ENCODE measurements around the gene NKAP.

The NKAP gene

GRCh38 chrX:119880552-119881437 lies 62.8 kb downstream of the NKAP start:
- no peaks in the 10 kb centered on the region for H3K9me3 ChIP-seq
- H3K4me1 ChIP-seq (ENCODE audit: control insufficient read depth in 1 of 2, insufficient read depth in 1 of 2, low read depth in 1 of 2, low read length in 1 of 2): peaks cover 3 to 5% of the 10 kb centered on the region in 2 experiments
- H3K36me3 ChIP-seq: peaks cover 7% of the 10 kb centered on the region
- TF ChIP-seq CTCF (IDR thresholded peaks at IDR 0.05): peak; percentile 21
- H3K4me3 ChIP-seq (ENCODE audit: low read depth in 1 of 2, low read length in 1 of 2): no peak overlapping the region
- H3K27ac ChIP-seq: no peak overlapping the region
- no peaks in the 10 kb centered on the region for H3K27me3 ChIP-seq

- H3K4me1 ChIP-seq (ENCODE audit: control insufficient read depth in 1 of 2, insufficient read depth in 1 of 2, low read depth in 1 of 2, low read length in 1 of 2): peaks cover 3 to 5% of the 10 kb centered on the region in 2 experiments
- H3K27me3 ChIP-seq: no peaks in the 10 kb centered on the region
- no peak overlapping the region for H3K4me3 ChIP-seq (ENCODE audit: low read depth in 1 of 2, low read length in 1 of 2)
- no peak for TF ChIP-seq CTCF (IDR thresholded peaks at IDR 0.05)
- no peaks in the 10 kb centered on the region for H3K9me3 ChIP-seq
- H3K36me3 ChIP-seq: peaks cover 7% of the 10 kb centered on the region
- no peak overlapping the region for H3K27ac ChIP-seq
Measured at GRCh38 chrX:119880076-119880475, 63.5 kb downstream of the NKAP start.

GRCh38 chrX:119878740-119879139 lies 64.8 kb downstream of the NKAP start:
- no peak overlapping the region for H3K27ac ChIP-seq
- no peaks in the 10 kb centered on the region for H3K9me3 ChIP-seq
- no peak for TF ChIP-seq CTCF (IDR thresholded peaks at IDR 0.05)
- no peak overlapping the region for H3K4me3 ChIP-seq (ENCODE audit: low read depth in 1 of 2, low read length in 1 of 2)
- peaks cover 7% of the 10 kb centered on the region for H3K36me3 ChIP-seq
- peaks cover 3 to 5% of the 10 kb centered on the region in 2 experiments for H3K4me1 ChIP-seq (ENCODE audit: control insufficient read depth in 1 of 2, insufficient read depth in 1 of 2, low read depth in 1 of 2, low read length in 1 of 2)
- H3K27me3 ChIP-seq: no peaks in the 10 kb centered on the region

- peaks cover 2% of the 10 kb centered on the region for H3K36me3 ChIP-seq
- peaks cover 15 to 16% of the 10 kb centered on the region in 2 experiments for H3K4me1 ChIP-seq (ENCODE audit: control insufficient read depth in 1 of 2, insufficient read depth in 1 of 2, low read depth in 1 of 2, low read length in 1 of 2)
- TF ChIP-seq CTCF (IDR thresholded peaks at IDR 0.05): no peak
- H3K27ac ChIP-seq: peak within 1 kb of the TSS; percentile 94
- peak within 1 kb of the TSS; percentile 69 to 76 for H3K4me3 ChIP-seq (ENCODE audit: low read depth in 1 of 2, low read length in 1 of 2)
- no peaks in the 10 kb centered on the region for H3K27me3 ChIP-seq
- no peaks in the 10 kb centered on the region for H3K9me3 ChIP-seq
Measured at GRCh38 chrX:119871599-119872395, 71.8 kb downstream of the NKAP start, which contains the start of the genes NDUFA1 and RNF113A. Gene NDUFA1, plus strand, starts transcription at chrX:119871832. Its CDS starts 80 bp downstream, at chrX:119871912. Gene RNF113A, minus strand, starts transcription at chrX:119871733. Its CDS starts 120 bp downstream, at chrX:119871613.

GRCh38 chrX:119871245-119871598 lies 72.3 kb downstream of the NKAP start:
- no peaks in the 10 kb centered on the region for H3K36me3 ChIP-seq
- no peaks in the 10 kb centered on the region for H3K9me3 ChIP-seq
- H3K4me3 ChIP-seq (ENCODE audit: low read depth in 1 of 2, low read length in 1 of 2): peak overlapping the region; percentile 69 to 76
- TF ChIP-seq CTCF (IDR thresholded peaks at IDR 0.05): no peak
- no peaks in the 10 kb centered on the region for H3K27me3 ChIP-seq
- peaks cover 15 to 16% of the 10 kb centered on the region in 2 experiments for H3K4me1 ChIP-seq (ENCODE audit: control insufficient read depth in 1 of 2, insufficient read depth in 1 of 2, low read depth in 1 of 2, low read length in 1 of 2)
- H3K27ac ChIP-seq: peak overlapping the region; percentile 94
